Myocyte (in vitro differentiated cells): Measurements from ENCODE around the gene DIS3L2. TPM values are rescaled to one million over a fixed set of nuclear protein-coding genes. Genes with fewer than 3 reads are reported as not detected.
"Not testable (repeated sequence)": the region's sequence is repeated elsewhere in the genome, so short reads cannot be mapped to it uniquely, and the experiment has no call there.

Experiments
- DNase-seq: peaks from one replicate; pipeline ENCODE4 v3.0.0-alpha.2; 2012; ENCODE audit warnings: low read depth
- total RNA-seq: library from RNA; depleted of rRNA; stranded (reverse); fragments of >200 nt; gene quantifications from 2 replicates; pipeline ENCODE4 v1.2.3, GENCODE V29; 2014

The DIS3L2 gene
- total RNA-seq, 1 donor from 2014 or later = 20.5 TPM

DNA sequence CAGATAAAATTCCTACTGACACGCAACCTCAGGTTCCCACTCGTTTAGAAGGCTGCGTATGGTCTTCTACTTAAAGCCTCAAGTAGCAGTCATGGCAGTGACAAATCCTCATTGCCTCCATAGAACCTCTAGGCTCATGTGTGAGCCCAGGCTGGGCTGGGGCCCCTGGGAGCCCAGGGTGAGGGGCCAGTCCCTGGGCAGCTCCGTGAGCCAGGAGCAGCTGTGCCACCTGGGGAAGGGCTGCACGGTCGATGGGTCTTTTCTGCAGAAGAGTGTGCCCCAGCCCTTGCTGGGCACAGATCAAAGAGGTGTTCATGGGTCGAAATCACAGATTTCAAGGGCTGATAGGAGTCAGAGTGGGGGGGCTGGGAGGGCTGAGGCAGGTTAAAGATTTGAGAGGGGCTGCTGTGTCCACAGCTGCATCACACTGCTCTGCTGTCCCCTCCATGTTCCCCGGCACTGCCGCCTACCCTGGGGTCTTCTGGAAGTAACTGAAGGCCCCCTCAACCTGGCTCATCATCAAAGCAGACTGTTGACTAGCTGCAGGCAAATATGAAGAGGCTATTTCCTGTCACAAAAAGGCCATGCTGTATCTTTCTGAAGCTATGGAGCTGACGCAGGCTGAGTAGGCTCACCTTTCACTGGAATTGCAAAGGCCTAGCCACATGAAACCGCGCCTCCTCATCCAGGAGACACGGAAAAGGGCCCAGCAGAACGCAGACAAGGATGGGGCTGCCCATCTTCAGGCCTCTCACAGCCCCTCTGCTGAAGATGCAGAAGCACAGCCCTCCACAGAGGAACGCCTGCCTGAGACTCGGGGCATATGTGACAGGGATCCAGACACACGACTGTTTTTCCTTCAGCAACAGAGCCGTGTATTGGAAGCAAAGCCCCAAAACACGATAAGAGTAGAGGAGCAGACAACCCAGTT is 381.4 kb downstream of the DIS3L2 start:
- no peak for DNase-seq

DNA sequence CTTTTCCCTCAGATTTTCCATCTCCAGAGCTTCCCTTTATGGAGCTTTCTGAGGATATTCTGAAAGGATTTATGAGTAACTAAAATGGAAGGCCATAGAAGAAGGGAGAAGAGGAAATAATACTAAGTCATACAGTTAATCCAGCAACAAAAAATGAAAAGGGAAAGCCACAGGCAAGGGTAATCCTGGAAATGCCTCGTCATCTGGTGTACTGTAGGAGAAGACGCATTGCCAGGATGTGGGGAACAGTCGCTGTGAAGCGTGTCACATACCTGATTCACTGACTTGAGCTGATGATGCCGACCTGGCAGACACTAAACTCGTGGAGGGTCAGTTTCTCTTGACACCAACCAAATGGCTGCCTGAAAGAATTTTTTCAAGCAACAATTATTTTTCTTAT is 382.3 kb downstream of the DIS3L2 start:
- DNase-seq = no peak

GRCh38 chr2:232345251-232345650 is 383.7 kb downstream of the DIS3L2 start:
- DNase-seq = no peak

GRCh38 chr2:232347369-232347768 is 385.9 kb downstream of the DIS3L2 start:
- no peak for DNase-seq

DNA sequence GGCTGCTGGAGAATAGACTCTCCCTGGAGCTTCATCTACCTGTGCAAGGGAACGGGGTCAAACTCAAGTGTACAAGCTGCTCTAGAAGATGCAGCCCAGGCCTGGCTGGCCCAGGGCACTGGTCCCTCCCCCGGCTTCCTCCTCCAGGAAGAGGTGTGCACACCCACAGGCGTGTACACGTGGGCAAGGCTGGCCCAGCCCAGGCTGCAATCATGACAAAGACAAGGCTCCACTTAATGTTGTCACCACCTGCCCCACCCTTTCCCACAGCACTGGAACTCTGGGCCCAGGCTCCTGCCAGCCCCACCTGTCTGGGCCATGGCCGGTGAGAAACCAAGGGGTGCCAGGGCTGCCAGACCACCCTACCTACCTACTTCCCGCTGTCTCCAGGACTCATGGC is 387.4 kb downstream of the DIS3L2 start:
- no peak for DNase-seq

- no peak for DNase-seq
These were observed 388.0 kb downstream of the DIS3L2 start for GRCh38 chr2:232349546-232349945.

DNA sequence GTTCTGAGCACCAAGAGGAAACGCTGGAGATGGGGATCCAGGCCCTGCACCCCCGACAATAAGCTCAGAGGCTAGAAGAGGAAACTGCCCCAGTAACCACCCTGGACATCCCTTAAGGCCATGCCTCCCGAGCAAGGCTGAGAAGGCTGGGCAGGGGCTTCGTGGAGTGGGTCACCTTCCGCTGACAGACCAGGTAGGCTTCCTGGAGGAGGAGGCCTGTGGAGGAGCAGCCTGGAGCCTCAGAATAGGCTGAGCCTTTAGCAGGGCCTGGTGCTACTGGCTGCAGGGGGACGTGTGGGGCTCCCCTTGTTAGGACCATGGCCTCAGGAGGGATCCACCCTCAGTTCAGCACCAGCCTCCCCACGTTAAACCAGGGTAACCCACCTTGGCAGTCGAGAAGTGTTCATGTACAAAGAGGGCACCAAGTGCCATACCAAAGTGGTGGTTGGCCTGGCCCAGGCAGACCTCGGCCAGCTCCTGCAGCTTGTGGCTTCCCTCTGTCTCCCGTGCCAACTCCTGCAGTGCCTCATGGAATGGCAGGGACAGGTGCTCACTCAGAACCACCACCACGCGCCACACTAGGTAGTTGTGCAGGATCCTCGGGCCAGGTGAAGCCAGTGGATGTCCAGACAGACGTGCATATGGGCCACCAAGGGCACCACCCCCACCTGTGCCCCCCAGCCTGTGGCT is 388.6 kb downstream of the DIS3L2 start:
- DNase-seq = peak; percentile 78

GRCh38 chr2:232350804-232351685 is 389.5 kb downstream of the DIS3L2 start:
- DNase-seq = no peak

DNA sequence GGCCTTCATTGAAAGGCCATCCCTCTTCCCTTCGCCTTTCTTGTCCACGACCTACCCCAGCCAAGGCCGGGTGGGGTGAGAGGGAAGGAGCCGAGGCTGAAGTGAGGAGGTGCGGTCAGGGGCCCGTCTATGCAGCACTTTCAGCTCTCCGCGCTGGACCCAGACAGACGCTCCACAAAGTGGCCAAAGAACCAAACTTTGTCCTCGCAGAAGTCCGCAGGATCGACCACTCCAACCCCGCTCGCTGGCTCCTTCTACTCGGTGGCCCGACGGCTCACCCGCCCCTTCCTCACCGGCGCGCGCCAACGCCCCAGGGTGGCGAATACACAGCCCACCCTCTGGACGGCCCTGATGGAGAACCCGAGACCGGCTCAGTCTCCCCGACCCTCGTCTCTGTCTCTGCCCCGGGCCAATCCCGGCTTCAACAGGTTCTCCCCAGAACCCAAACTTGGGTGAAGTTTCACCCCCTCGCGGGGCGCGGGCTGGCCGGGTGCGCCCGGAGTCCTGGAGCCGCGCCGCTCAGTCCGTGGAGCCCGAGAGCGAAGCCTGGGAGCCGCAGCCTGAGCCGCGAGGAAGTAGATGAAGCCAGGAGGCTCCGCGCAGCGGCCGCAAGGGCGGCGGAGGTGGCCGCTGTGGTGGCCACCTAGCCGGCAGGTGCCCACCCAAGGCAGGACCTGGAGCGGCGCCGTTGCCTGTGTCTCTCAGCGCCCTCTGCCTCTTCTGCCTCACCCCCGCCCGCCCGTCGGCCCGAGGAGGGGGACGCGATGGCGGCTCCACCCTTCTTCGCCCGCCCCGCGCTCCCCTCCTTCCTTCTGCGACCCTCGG is 390.4 kb downstream of the DIS3L2 start:
- no peak for DNase-seq

GRCh38 chr2:232352511-232353091 is 391.1 kb downstream of the DIS3L2 start:
- no peak for DNase-seq

DNA sequence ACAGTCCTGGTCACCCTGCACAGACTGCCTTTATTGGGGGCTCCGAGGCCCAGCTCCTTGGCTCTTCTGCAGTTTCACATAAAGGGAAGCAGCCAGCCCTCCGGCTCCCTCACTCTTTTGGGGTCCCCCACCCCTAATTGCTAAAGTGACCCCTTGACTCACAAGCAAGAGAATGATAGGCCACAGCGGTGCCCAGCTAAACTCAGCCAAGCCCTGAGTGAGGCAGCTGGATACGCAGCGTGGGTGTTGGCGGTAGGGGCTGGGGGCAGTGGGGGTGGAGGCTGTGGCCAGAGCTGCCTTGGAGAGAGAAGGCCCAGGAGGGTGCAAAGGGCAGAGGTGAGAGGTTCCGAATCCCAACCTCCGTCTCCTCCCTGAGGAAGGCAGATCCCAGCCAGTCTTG is 391.6 kb downstream of the DIS3L2 start:
- DNase-seq = no peak

- DNase-seq = no peak
These were observed 392.1 kb downstream of the DIS3L2 start for GRCh38 chr2:232353660-232354059.

- no peak for DNase-seq
These were observed 392.6 kb downstream of the DIS3L2 start for GRCh38 chr2:232354069-232354468.

DNA sequence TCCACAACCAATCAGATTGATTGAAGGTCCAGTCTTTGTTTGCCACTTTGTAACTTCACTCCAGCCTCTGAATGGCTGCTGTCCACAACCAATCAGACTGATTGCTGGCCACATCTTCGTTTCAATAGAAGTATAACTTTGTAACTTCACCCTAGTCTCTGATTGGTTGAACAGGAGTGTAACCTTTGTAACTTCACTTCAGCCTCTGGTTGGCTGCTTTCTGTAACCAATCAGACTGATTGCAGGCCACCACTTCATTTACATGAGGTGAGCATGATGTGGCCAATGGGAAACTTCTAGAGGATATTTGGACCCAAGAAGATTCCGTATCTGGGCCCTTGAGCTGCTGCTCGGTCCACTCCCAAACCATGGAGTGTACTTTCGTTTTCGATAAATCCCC is 400.1 kb downstream of the DIS3L2 start:
- DNase-seq = no peak

DNA sequence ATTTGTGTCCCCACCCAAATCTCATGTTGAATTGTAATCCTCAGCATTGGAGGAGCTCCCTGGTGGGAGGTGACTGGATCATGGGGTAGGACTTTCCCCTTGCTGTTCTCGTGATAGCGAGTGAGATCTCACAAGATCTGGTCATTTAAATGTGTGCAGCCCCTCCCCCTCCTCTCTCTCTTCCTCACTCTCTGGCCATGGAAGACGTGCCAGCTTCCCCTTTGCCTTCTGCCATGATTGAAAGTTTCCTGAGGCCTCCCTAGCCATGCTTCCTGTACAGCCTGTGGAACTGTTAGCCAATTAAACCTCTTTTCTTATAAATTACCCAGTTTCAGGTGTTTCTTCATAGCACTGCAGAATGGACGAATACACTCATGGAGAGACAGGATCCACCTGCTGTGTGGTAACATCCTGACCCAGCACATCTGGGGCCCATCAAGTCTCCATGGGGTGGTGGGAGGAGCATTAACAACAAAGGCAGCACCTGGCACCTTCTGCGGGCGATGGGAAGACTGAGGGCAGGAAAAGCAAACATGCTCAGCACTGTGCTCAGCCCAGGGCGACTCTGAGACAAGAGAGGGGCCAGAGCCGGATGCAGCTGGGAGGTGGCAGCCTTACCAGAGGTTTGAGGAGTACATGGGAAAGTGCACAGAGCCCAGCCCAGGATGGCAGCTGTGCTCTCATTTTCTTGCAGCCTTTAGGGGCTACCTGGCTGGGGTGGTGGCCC is 400.8 kb downstream of the DIS3L2 start:
- DNase-seq = no peak

DNA sequence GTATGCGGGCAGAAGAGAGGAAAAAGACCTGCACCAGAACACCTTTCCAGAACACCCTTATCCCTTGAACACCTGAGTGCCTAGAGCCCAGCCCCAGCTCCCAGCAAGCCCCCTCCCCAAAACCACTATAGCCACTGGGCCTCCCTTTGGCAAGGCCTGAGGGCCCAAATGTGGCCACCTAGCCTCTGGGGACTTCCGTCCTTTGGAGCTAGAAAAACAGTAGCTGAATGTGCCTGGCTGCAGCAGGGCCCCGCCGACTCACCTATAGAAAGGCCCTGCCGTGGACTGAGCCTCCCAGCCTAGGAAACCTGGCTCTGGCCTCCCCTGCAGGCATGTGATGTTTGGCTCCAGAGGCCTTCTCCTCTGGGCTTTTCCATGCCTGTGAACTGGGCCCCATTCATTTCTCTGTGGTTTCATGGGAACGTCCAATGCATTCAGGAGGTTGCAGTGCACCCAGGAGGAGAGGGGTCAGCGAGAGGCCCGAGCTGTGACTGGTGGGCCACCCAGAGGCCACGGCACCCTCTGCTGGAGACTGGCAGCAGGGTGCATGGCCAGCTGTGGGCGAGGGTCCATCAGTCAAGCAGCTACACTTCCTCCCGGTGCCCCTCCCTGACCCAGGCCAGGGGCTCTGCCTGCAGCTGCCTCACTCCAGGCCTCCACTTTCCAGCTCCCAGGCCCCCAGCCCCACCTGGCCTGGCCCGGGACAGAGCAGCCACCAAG is 401.7 kb downstream of the DIS3L2 start:
- not testable (repeated sequence) for DNase-seq

DNA sequence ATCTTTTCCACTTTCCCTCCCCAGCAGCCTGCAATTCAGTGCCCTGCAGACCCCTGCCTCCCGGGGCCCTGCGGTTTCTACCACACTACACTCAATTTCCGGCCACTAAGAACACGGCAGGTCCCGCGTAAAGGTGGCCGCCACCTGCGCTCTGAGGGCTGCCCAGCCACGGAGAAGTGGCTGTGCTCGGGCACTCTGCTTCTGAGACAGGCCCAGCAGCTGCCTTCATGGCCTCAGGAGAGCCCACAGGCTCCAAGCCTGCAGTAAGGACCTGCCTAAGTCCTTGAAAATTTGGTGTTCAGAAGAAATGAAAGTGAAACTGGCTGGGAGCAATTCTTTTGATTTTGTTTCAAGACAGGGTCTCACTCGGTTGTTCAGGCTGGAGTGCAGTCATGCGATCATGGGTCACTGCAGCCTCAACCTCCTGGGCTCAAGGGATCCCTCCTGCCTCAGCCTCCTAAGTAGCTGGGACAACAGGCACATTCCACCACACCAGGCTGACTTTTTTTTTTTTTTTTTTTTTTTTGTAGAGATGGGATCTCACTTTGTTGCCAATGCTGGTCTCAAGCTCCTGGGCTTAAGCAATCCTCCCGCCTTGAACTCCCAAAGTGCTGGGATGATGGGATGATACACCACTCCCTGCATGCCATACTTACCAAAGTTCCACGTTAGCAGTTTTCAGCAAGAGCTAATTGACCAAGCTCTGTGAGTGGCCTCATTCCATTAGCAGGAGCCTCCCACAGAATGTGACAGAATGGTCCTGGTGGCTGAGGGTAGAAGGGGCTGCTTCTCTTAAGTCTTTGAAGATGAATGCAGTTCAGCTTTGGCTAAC is 402.5 kb downstream of the DIS3L2 start:
- peak; percentile 10 for DNase-seq
